HG03103 (cell line): ENCODE data around the gene ERC2.

Source experiments
- ATAC-seq: cut with Tn5 transposase; IDR thresholded peaks from one replicate; pipeline ENCODE4 v1.9.1; 2021; ENCODE audit warnings: low read depth; ENCODE audit not compliant: unreplicated experiment

The ERC2 gene

DNA sequence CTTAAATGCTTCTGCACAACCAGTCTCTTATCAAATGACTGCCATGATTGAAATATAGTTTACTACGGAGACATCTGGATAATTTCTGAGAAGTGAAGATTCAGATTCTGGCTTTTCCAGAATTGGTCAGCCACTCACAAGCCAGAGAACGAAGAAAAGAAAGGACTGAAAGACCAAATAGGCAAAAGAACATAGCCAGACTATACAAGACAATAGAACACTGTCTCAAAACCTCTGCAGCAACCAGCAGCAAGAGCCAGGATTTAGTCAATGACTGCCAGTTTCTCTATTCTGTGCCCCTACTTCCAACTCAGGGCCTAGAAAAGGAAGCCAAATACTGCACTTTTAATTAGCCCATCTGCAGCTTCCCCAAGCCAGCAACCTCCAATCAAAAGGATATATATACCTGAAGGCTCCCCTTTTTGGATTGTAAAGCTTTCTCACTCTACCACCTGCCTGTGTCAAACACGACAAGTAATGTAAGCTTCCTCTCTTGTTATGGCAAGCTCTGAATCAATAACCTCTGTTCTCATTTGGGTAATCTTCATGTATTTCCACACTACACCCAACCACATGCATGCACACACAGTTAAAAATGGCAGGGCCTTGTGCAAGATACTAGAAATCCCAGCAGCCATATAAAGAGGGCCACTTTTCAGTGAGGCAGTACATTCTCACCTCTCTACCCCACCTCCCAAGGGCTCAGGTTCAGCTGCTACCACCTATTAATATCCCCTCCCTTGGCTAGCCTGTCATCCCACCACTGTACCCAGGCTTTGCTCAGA is 97.1 kb downstream of the ERC2 start:
- ATAC-seq = no peak

DNA sequence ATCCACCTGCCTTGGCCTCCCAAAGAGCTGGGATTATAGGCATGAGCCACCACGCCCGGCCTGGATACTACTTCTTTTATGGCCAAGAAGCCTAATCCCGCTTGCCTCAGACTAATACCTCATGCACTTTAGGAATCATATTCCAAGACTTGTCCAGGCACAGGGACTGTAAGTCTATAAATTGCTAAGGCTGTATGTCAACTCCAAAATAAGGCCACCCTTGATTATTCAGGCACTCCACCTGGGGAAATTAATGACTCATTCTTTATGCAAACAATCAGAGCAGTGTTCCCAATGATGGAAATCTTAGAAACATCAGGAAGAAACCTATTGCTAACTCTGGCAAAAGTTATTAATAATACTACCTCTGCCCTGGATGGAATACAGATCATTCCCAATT is 98.4 kb downstream of the ERC2 start:
- ATAC-seq = no peak

DNA sequence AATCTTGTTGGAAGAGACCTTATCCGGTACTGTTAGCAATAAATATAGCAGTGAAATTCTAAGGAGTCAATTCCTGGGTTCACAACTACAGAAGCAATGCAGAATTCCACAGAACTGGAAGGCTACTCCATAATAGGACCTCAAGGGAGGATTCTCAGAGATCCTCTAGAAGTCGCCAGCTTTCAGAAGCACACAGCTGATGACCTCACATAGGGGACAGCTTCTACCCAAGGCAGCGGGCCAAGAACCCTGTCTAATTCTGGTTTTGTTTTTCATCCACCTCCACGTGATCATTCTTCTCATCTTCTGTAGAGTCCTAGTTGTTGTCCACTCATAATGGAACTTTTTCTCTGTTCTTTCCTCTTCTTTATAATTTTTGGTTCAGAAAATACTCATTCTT is 99.4 kb downstream of the ERC2 start:
- no peak for ATAC-seq

DNA sequence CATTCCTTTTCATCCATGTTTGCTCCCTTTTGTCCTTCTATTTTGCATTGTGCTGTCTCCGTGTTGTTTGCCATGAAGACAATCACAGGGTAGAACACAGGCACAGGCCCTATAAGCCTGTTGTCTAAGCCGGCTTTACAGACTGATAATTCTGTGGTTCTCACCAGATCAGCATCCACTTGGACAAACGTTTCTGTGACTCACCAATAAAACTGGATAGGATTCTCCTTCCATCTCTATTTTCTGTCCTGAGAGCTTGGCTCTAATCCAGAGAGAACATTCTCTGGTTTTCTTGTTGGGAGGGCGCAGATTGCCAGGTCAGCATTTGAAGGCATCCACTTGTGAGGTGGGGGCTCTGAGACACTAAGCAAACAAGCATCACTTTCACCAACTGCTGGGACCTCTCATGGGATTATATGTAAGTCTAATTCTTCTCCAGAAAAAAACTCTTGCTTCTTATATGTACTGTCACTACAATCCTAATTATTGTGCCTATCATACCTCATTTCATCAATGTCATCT is 101.6 kb downstream of the ERC2 start:
- no peak for ATAC-seq

DNA sequence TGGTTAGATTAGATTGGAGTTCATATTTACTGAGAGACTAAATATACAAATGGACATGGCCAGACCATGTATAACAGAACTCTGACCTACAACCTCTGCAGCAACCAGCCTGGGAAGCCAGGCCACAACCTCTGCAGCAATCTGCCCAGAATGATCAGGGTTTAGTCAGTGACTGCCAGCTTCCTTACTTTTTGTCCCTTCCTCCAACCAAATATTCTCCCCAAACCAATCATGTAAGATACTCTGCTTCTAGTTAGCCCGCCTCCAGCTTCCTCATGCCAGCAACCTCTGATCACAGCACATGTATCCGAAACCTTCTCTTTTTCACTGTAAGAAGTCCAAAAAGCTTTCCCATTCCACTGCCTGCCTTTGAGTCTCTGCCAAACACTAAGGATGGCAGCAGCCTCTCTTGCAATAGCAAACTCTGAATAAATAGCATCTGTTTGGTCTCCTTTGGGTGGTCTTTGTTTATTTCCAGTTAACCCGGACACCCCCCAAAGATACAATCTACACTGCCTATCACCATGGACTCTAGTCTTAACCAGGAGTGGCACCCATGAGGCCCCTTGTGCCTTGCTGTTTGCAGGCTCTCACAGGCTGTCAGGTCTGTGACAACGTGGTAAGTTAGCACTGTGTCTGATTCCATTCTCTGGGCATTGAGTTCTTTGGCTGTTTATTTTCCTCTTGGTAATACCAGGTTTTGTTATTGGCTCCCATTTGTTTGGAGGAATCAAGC is 102.2 kb downstream of the ERC2 start:
- no peak for ATAC-seq

DNA sequence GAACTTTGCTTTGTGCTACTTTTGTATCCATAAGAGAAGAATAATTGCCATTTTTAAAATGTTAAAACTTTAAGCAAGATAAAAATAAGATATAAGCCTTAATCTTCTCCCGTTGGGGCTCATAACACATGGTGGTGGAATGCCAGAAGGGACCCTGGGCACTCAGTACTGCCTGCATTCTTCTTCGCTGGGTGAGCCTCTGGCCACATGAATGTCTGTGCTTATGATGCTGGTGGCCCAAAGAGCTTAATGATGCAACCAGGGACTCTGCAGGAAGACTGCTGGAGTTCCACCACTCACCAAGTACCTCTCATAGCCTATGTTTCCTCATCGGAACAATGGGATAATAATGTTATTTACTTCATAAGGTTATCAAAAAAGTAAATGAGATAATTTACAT is 103.6 kb downstream of the ERC2 start:
- no peak for ATAC-seq

DNA sequence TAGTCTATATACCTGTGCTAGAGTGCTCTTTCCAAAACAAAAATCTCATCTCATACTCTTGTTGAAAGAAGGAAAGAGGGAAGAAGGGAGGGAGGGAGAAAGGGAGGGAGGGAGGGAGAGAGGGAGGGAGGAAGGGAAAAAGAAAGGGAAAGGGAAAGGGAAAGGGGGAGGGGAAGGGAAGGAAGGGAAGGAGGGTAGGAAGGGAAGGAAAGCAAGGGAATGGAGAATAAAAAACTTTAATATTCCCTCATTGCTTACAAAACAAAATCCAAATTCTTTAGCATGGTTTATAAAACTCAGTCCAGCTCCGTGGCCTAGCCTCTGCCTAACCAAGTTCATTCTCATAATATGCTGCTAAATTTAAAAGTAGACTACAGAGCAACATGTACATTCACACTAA is 104.5 kb downstream of the ERC2 start:
- no peak for ATAC-seq

DNA sequence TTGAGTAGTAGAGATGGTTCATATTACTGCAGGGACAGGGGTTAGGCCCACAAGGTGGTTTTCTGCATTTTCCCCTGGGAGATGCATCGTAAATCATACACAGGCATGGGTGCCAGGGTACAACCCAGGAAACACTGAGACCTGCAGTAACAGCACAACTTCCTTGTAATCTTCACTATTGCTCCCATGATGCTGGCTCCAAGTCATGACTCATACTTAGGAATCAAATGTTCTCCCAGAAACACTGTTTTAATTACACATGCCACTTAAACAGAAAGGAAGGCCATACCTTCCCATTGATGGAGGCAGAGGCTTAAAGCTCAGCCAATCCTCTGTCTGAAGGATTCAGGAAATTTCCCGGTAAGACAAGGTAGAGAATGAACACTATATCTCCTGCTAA is 106.5 kb downstream of the ERC2 start:
- ATAC-seq = no peak

DNA sequence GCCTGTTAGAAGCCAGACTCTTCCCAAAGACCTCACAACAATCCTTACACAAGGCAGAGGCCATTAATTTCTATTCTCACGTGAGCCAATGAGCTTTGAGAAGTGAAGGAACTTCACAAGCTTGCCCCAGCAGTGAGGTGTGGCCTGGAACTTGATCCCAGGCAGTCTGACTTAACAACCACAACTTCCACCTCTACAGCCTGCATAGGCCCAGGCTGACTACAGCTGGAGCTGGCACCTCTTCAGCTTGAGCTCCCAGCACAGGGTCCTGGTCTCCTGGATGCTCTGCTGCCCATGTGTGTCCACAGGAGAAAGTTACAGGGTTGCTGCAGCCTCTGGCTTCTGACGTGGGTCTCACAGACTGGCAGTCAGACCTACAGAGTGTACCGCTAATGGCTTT is 111.0 kb downstream of the ERC2 start:
- ATAC-seq = no peak

DNA sequence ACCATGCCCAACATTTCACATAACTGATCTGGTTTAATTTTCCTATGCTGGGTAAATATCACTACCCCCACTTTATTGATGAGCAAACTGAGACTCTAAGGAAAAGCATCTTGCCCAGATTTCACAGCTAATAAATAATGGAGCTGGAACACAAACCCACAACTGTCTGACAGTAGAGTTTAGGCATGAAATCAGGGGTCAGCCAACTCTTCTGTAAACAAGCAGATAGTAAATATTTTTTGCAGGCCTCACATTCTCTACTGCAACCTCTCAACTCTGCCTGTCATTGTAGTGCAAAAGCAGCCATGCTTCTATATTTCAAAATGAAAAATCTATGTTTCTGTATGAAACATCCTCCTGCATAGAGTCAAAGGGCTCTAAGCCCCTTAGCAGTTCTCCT is 111.5 kb downstream of the ERC2 start:
- no peak for ATAC-seq

DNA sequence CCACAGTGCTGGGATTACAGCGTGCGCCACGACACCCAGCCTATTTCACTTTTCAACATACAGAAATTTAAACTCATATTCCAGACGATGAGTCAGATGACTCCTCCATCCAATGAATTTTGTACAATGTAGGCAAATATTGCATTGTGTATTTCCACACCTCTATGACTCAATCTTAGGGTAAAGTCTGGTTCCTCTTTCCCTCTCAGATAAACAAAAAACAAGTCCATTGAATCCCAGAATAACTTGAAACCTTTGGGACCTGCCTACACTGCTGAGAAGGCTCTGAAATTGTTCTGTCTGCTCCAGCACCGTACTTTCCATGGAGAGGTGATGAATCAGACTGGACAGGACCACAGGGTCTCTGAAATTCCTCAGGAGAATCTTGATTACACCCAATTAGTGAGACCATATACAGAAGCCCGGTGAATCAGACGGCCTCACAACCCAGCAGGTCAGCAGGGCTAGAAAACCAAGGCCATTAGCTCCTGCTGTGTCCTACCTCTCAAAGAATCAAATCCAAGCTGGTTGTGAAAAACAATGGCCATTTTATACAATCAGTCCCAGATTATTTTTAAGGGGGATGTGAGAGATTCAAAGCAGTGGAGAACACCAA is 112.6 kb downstream of the ERC2 start:
- no peak for ATAC-seq

DNA sequence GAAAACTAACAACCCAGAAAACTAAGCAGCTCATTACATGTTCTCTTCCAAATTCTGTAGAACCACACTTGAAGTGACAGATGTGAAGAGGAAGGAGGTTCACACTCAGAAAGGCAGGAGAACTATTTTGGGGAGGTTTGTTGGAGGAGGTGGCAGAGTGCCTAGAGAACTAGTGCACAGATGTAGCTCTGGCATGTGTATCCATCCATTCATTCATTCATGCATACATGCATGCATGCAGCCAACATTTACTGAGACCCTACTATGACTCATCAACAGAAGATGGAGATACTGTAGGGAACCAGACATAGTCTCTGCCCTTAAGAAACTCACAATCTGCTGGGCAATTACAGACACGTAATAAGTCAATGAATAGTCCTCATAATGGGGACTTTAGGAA is 116.7 kb downstream of the ERC2 start:
- no peak for ATAC-seq

DNA sequence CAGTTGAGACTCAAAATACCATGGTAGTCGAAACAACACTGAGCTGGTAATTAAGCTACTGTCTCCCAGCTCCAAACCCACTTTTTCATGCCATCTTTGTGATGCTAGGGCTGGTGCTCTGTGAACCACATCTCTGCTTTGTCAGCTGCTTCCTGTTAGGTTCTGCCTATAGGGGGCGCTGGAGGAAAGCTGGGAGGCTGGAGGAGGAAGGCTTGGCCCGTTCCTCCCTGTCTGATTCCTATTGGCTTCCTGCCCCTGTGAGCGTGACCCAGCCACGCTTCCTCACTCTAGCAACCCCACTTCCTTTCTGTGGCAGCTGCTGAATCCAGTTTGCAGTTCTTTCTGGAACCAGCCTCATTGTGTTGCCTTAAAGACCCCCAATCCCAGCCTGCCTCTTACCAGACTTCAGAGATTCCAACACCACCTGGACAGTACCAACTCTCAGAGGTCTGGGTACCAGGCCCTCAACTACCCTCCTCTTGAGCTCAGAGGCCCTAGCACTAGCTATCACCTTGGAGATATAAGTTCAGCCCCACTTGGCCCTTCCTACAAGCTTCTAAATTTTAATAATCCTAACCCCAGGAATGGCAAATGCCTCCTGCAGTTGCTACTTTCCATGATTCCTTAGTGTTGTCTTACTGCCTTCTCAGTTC is 120.9 kb downstream of the ERC2 start:
- ATAC-seq = no peak

DNA sequence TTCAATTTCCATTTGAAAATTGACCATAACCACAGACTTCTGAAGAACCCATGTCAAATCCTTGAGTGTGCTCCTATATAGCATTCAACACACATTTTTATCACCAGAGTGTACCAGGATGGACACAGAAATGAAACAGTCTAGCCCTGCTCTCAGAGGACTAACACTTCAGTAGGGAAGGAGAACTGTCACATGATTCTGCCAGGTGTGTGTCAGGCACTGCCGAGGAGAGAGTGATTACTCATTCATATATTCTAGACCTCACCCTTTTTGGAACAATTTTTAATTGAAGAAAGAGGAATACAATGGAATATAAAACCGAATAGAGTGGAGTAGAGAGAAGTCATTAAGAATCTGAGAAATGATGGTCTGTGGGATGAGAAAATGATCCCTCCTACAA is 125.8 kb downstream of the ERC2 start:
- no peak for ATAC-seq

DNA sequence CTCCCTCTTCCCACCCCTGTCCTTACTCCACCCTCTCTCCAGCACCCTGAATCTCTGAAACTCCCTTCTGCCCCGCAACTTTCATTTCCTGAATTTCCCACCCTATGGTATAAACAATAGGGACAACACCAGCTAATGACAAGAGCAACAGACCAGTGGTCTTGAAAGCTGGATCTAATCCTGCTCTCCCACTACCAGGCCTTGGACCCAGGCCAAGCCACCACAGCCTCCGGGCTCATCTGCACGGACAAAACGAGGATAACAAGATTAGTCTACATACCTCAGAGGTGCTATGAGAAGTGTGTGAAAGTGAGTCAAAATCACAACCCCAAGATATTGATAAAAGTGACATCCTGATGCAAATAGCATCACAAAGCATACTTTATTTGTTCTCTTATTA is 128.6 kb downstream of the ERC2 start:
- ATAC-seq = no peak

DNA sequence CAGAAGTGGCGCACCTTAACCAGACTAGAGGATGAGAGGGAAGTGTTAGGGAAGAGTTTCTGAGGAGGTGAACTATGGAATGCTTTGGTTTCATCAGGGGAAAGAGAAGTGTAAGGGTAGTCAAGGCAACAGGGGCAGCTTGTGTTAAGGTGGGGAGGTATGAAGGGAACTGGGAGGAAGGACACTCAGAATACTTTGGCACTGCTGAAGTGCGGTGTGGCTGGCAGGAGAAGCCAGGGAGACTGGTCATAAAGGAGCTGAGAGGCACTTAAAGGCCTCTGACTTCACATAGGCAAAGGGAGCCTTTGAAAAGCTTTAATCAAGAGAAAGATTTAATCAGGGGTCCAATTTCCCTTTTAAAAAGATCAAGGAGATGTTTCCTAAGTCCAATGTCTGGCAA is 129.0 kb downstream of the ERC2 start:
- no peak for ATAC-seq

DNA sequence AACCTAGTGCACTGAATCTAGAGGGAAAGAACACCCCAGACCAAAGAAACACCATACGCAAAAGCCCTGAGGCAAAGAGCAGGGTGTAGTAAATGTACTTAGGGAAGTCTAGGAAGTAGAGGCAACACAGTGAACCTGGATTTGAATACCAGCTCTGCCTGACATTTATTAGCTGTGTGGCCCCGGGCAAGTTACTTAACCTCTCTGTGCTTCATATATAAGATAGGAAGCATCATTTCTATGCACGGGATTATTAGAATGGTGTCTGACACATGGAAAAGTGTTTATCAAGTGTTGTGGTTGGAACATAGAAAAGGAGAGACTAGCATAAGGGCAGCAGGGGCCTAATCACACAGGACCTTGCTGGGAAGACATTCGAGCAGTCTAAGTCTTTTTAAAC is 132.2 kb downstream of the ERC2 start:
- no peak for ATAC-seq

DNA sequence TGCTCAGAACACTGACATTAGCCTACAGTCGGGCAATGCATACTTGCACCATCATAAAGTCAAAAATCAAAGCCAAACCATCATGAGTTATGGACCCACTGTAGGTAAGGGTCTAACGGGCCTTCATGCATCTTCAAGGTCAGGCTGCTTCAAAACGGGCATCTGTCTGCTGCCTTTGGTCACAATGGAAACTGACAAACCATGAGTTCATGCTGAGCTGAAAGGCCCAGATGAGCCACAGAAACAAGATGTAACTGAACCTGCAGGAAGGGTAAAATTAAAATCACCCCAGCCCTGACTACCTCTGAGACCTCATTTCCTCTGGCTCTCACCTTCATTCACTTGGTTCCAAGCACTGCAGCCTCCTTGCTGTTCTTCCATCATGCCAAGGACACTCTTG is 143.8 kb downstream of the ERC2 start:
- ATAC-seq = no peak

DNA sequence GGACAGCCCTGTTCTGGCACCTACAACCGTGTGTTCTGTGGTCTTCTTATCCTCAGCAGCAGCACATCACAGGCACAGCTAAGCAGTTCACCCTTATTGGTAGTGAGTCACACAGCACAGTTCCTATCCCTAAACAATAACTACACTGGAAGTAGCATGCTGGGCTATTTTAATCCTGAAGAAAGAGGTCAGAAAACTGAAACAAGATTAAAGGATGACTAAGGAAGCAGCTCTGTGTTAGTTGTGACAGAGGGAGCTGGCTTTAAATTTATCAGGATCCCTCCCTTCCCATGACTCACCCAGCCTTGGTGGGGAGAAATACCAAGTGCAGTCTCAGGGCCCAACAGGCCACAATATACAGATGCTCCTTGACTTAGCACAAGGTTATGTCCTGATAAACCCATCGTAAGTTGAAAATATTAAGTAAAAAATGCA is 144.3 kb downstream of the ERC2 start:
- ATAC-seq = no peak

DNA sequence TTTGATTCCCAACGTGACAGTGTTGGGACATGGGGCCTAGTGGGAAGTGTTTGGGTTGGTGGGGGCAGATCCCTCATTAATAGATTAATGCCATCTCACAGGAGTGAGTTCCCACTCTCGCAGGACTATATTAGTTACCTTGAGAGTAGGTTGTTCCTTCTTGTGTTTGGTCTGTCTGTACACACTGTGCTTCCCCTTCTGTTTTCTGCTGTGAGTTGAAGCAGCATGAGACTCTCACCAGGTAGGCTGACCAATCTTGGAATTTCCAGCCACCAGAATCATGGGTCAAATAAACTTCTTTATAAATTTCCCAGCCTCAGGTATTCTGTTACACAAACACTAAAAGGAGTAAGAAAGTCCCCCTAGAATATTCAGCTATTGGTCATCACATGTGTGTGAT is 145.4 kb downstream of the ERC2 start:
- ATAC-seq = no peak

DNA sequence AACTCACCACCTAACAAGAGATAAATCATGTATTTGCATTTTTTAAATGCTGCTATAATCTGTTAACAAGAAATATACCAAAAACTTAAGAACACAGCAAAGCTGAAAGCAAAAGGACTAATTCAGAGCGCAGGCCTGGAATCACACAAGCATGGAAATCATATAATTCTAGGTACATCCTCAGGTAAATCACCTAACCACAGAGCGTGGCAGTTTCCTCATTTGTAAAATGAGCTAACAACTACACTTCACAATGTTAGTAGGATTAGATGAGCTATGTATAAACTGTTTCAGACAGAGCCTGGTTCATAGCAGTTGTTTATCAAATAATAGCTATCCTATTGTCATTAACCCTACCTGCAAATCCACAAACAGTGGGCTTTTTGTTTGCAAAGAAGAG is 146.4 kb downstream of the ERC2 start:
- ATAC-seq = no peak
